ENCODE results near the gene GPR171. TPM values are rescaled to one million over a fixed set of nuclear protein-coding genes. Genes with fewer than 3 reads are reported as not detected.

Gene GPR171
- total RNA-seq, 2 experiments from 2014 or later: 91.8 to 101 TPM

GRCh38 chr3:151225040-151225975, 22.3 kb upstream of the GPR171 start:
- H3K27me3 Mint-ChIP-seq: no peaks in the 10 kb centered on the region
- peak; percentile 37 for DNase-seq
- peaks cover 22% of the 10 kb centered on the region for H3K36me3 Mint-ChIP-seq (ENCODE audit: low read depth)
- ATAC-seq: peak; percentile 58
- peaks cover 50% of the 10 kb centered on the region for H3K4me1 Mint-ChIP-seq (ENCODE audit: low read depth)
- ChIA-PET POLR2A (interaction anchor here (0.7 to 4.0 kb wide), 5 partner anchors 8 to 24 kb away, joined by 3 to 39 read pairs (median 4); partner anchors contain the start of gene GPR171), CTCF (interaction anchor here (0.6 to 8.5 kb wide), 7 partner anchors 16 to 102 kb away, joined by 3 to 254 read pairs (median 30); partner anchors contain the start of gene P2RY14)
- intact Hi-C loops (cut with micrococcal nuclease): no loop called here
- H3K9me3 Mint-ChIP-seq: peaks cover 16% of the 10 kb centered on the region
- no peak for TF ChIP-seq CTCF (IDR thresholded peaks at IDR 0.05)
- H3K27ac Mint-ChIP-seq: peak overlapping the region; percentile 92
- peak overlapping the region; percentile 13 for H3K4me3 Mint-ChIP-seq

GRCh38 chr3:151224268-151224866, 21.4 kb upstream of the GPR171 start:
- no peak overlapping the region for H3K4me3 Mint-ChIP-seq
- H3K4me1 Mint-ChIP-seq (ENCODE audit: low read depth): peaks cover 50% of the 10 kb centered on the region
- ChIA-PET POLR2A (interaction anchor here (0.6 to 4.0 kb wide), 5 partner anchors 15 to 56 kb away, joined by 3 to 39 read pairs (median 4); partner anchors contain the start of gene GPR171), CTCF (interaction anchor here (1.5 to 8.5 kb wide), 5 partner anchors 15 to 103 kb away, joined by 3 to 254 read pairs (median 82); partner anchors contain the start of gene P2RY14)
- ATAC-seq (no peak), DNase-seq (no peak)
- TF ChIP-seq CTCF (IDR thresholded peaks at IDR 0.05): no peak
- H3K27me3 Mint-ChIP-seq: no peaks in the 10 kb centered on the region
- peaks cover 16% of the 10 kb centered on the region for H3K9me3 Mint-ChIP-seq
- intact Hi-C loops (cut with micrococcal nuclease): no loop called here
- peak overlapping the region; percentile 92 for H3K27ac Mint-ChIP-seq
- H3K36me3 Mint-ChIP-seq (ENCODE audit: low read depth): peaks cover 22% of the 10 kb centered on the region

- Mint-ChIP-seq H3K27ac (no peak overlapping the region), H3K36me3 (ENCODE audit: low read depth) (peaks cover 20% of the 10 kb centered on the region), H3K27me3 (no peaks in the 10 kb centered on the region), H3K4me1 (ENCODE audit: low read depth) (peaks cover 13% of the 10 kb centered on the region), H3K4me3 (no peak overlapping the region), H3K9me3 (peaks cover 16% of the 10 kb centered on the region)
- intact Hi-C loops (cut with micrococcal nuclease): no loop called here
- DNase-seq (no peak), ATAC-seq (peak; percentile 78)
- ChIA-PET CTCF (interaction anchor here (0.8 to 3.6 kb wide), 3 partner anchors 9 to 60 kb away, joined by 3 to 29 read pairs (median 3); no protein-coding TSS in a partner anchor), POLR2A (interaction anchor here (0.6 kb wide), 1 partner anchor 612 kb away, joined by 4 read pairs; no protein-coding TSS in a partner anchor)
- no peak for TF ChIP-seq CTCF (IDR thresholded peaks at IDR 0.05)
These were observed 16.0 kb upstream of the GPR171 start for GRCh38 chr3:151219056-151219455.

- no peak for TF ChIP-seq CTCF (IDR thresholded peaks at IDR 0.05)
- no peaks in the 10 kb centered on the region for H3K27me3 Mint-ChIP-seq
- intact Hi-C loops (cut with micrococcal nuclease): no loop called here
- H3K4me1 Mint-ChIP-seq (ENCODE audit: low read depth): peaks cover 17% of the 10 kb centered on the region
- H3K4me3 Mint-ChIP-seq: no peak overlapping the region
- H3K9me3 Mint-ChIP-seq: peaks cover 16% of the 10 kb centered on the region
- peaks cover 20% of the 10 kb centered on the region for H3K36me3 Mint-ChIP-seq (ENCODE audit: low read depth)
- ATAC-seq (no peak), DNase-seq (no peak)
- POLR2A ChIA-PET: interaction anchor here (0.8 kb wide), 1 partner anchor 11 kb away, joined by 3 read pairs; no protein-coding TSS in a partner anchor
- no peak overlapping the region for H3K27ac Mint-ChIP-seq
- CTCF ChIA-PET: interaction anchor here (0.8 to 3.6 kb wide), 10 partner anchors 10 to 712 kb away, joined by 3 to 29 read pairs (median 4); partner anchors contain the start of gene P2RY14
These were observed 15.1 kb upstream of the GPR171 start for GRCh38 chr3:151218136-151218535.

Measured in activated CD8-positive, alpha-beta T cell treated with anti-CD3 and anti-CD28 coated beads for 36 hours (primary cell).